Ovary (tissue), 9 donors: ENCODE measurements around the gene METTL26. TPM values are rescaled to one million over a fixed set of nuclear protein-coding genes. Genes with fewer than 3 reads are reported as not detected.

Source experiments
- DNase-seq, 5 donors: peaks; one replicate each; pipeline ENCODE4 v3.0.0-alpha.2; 2019 to 2020
- H3K27ac ChIP-seq, 2 donors: fragments of 200-600 bp; one replicate each; pipeline versions ENCODE4 v1.5.1 to v1.8.0; 2019 to 2022
- H3K27me3 ChIP-seq: fragments of 200-600 bp; one replicate; pipeline ENCODE4 v1.8.0; 2022
- H3K36me3 ChIP-seq: fragments of 200-600 bp; sonication (generic); one replicate; pipeline ENCODE4 v1.5.1; 2019
- H3K4me1 ChIP-seq: one replicate; pipeline ENCODE4 v1.8.1; 2013; ENCODE audit warnings: mild to moderate bottlenecking, moderate library complexity; ENCODE audit not compliant: insufficient read depth
- H3K4me3 ChIP-seq: fragments of 200-600 bp; sonication (generic); one replicate; pipeline ENCODE4 v1.5.1; 2017
- H3K9me3 ChIP-seq, 2 donors: fragments of 200-600 bp in 1 of 2; sonication (generic) in 1 of 2; one replicate each; pipeline versions ENCODE4 v1.5.1 to v1.8.1; 2013 to 2019; ENCODE audit warnings: mild to moderate bottlenecking in 1 of 2, moderate library complexity in 1 of 2
- EP300 ChIP-seq: sonication (generic); formaldehyde crosslinking; IDR thresholded peaks from one replicate; pipeline ENCODE4 v1.6.1; 2017; ENCODE audit warnings: antibody characterized with exemption
- POLR2A ChIP-seq: fragments of 450-650 bp; IDR thresholded peaks from one replicate; pipeline ENCODE4 v1.6.1; 2017; ENCODE audit warnings: antibody characterized with exemption, mild to moderate bottlenecking, moderate library complexity
- WGBS, 3 donors: extraction: QIAGEN DNeasy Blood & Tissue Kit in 1 of 3; methylation state at CpG; one replicate each; pipeline versions ENCODE4 v1.1.5 to v1.1.7; 2013 to 2017; 5-methylcytosine and 5-hydroxymethylcytosine counted together
- intact Hi-C, 4 donors: fragments of 100-400 bp; cut with DNase I; formaldehyde crosslinking; loops; one replicate each; pipeline versions ENCODE4 v1.11.0 to v1.15.1; 2022 to 2023
- polyA plus RNA-seq, 2 donors: library from polyadenylated mRNA; stranded (reverse); fragments of 200-250 nt in 1 of 2; fragments of 350-450 nt in 1 of 2; fragmentation: Illumina TruSeq in 1 of 2; extraction: RNeasy Lipid Tissue Mini Kit (QIAGEN cat#74804) in 1 of 2; gene quantifications; one replicate each; pipeline ENCODE4 v1.2.3, GENCODE V29; 2013 to 2014
- total RNA-seq, 7 donors: library from RNA; depleted of rRNA in 2 of 7; stranded (reverse); fragments of >200 nt in 2 of 7; fragmentation: NEBNext Ultra II Directional in 3 of 7; extraction: Animal tissue kit (Norgen Biotek cat#: 25700) in 3 of 7; gene quantifications; one replicate each; pipeline versions ENCODE4 v1.1.0 to v1.2.4, GENCODE V29; 2016 to 2023
- TF ChIP-seq, protein P1 (sequence below), 3 donors: fragments of 450-650 bp in 2 of 3; fragments of 200-600 bp in 1 of 3; IDR thresholded peaks; one replicate each; pipeline versions ENCODE4 v1.5.1 to v1.8.0; 2016 to 2022; ENCODE audit warnings: antibody characterized with exemption in 3 of 3, mild to moderate bottlenecking in 1 of 3
- donor health status: DM: no; HTN: no; CAD: no; lungs with moderate emphysema.
- donor health status: DM: no; HTN: no; CAD: no.
- donor health status: Bipolar disorder and iron deficiency.
- donor health status: DM: yes; HTN: yes; CAD: no.
- donor health status: DM: no; HTN: no; CAD: no.
- donor health status: DM: yes; HTN: yes; CAD: no.

The METTL26 gene
- total and polyA plus RNA-seq, 9 donors: 12.2 to 139 (median 75.9) TPM

DNA sequence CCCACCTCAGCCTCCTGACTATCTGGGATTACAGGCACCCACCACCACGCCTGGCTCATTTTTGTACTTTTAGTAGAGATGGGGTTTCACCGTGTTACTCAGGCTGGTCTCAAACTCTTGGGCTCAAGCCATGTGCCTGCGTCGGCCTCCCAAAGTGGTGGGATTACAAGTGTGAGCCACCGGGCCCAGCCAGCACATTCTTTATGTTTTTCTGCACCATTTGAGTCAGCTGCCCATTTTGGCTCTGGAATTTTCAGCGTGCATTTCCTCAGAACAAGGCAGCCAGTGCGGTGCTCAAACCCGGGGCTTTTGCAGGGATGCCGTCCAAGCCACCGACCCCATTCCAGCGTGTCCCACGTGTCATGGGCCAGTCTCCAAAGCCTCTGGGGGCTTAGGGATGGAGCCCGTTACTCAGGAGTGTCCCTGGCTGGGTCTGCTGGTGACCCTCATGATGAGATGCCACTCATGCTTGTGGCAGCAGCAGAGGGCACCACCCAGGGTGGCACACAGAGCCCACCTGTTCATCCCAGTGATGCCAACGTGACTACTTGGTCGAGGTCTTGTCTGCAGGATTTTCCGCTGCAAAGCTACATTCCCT is 50.0 kb downstream of the METTL26 start:
- WGBS, 3 donors: 18 to 26% (median 23%) methylated on average over 16 of the region's 16 CpGs
- intact Hi-C loops: loop anchor here in 1 of 4 donors (5.0 kb wide), 1 partner anchor 71 kb away; no protein-coding TSS in a partner anchor
- Histone ChIP-seq H3K36me3 (no peaks in the 10 kb centered on the region), H3K27ac (no peak overlapping the region), H3K4me1 (peaks cover 12% of the 10 kb centered on the region), H3K27me3 (no peaks in the 10 kb centered on the region), H3K4me3 (no peak overlapping the region), H3K9me3 (no peaks in the 10 kb centered on the region)
- TF ChIP-seq, protein P1, sequence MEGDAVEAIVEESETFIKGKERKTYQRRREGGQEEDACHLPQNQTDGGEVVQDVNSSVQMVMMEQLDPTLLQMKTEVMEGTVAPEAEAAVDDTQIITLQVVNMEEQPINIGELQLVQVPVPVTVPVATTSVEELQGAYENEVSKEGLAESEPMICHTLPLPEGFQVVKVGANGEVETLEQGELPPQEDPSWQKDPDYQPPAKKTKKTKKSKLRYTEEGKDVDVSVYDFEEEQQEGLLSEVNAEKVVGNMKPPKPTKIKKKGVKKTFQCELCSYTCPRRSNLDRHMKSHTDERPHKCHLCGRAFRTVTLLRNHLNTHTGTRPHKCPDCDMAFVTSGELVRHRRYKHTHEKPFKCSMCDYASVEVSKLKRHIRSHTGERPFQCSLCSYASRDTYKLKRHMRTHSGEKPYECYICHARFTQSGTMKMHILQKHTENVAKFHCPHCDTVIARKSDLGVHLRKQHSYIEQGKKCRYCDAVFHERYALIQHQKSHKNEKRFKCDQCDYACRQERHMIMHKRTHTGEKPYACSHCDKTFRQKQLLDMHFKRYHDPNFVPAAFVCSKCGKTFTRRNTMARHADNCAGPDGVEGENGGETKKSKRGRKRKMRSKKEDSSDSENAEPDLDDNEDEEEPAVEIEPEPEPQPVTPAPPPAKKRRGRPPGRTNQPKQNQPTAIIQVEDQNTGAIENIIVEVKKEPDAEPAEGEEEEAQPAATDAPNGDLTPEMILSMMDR (IDR thresholded peaks at IDR 0.05): no peak
- TF ChIP-seq POLR2A (no peak), EP300 (no peak)
- peak in 2 of 5 donors; percentile 31 to 42 for DNase-seq

DNA sequence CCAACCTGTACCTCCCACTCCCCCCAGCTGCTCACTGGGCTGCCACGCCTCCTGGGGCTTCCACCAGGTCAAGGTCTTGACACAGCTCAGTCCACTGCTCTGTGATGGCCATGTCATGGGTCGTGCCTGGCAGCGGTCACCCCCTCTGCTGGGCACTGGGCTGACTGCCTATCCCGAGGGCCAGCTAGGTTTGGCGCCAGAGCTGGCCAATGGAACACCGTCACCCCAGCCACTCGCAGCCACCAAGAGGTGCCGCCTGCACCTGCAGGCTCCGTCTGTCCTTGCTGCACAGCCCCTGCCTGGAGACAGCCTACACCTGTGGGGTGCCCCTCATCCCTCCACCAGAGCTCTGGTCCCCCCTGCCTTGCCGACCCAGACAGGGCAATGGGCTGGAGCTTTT is 50.8 kb downstream of the METTL26 start:
- WGBS, 3 donors: 6 to 17% (median 15%) methylated on average over 9 to 10 of the region's 10 CpGs
- no peaks in the 10 kb centered on the region for H3K27me3 ChIP-seq
- DNase-seq: peak in 4 of 5 donors; percentile 30 to 48 (median 38)
- intact Hi-C loops: loop anchor here in 1 of 4 donors (5.0 kb wide), 1 partner anchor 72 kb away; no protein-coding TSS in a partner anchor
- no peak overlapping the region for H3K27ac ChIP-seq
- no peak for TF ChIP-seq EP300
- TF ChIP-seq POLR2A: no peak
- TF ChIP-seq, protein P1 (IDR thresholded peaks at IDR 0.05): no peak
- no peak overlapping the region for H3K4me3 ChIP-seq
- H3K4me1 ChIP-seq: peaks cover 6% of the 10 kb centered on the region
- H3K36me3 ChIP-seq: no peaks in the 10 kb centered on the region
- no peaks in the 10 kb centered on the region for H3K9me3 ChIP-seq

Other genes with a start within 250 kb of the METTL26 start
- gene NME4, start 239.1 kb downstream of the METTL26 start, total RNA-seq: 100 to 1,000 TPM in 3 of 7 donors, 10 to 100 TPM in 4; 48.8 to 133 (median 93.4) TPM
- gene NME4, start 239.1 kb downstream of the METTL26 start, polyA plus RNA-seq: 100 to 1,000 TPM in 1 of 2 donors, 10 to 100 TPM in 1; 72.9 to 117 TPM
- 10 to 100 TPM; 10.2 to 23.7 (median 15.1) TPM for gene DECR2, start 234.4 kb downstream of the METTL26 start, total RNA-seq
- 10 to 100 TPM in 1 of 2 donors, 1 to 10 TPM in 1; 2.1 to 13.0 TPM for gene DECR2, start 234.4 kb downstream of the METTL26 start, polyA plus RNA-seq
- 10 to 100 TPM; 35.9 to 58.1 (median 38.1) TPM for gene RAB11FIP3, start 210.7 kb downstream of the METTL26 start, total RNA-seq
- 10 to 100 TPM; 18.0 to 40.1 TPM for gene RAB11FIP3, start 210.7 kb downstream of the METTL26 start, polyA plus RNA-seq
- gene CAPN15, start 108.6 kb downstream of the METTL26 start, total RNA-seq: 10 to 100 TPM; 16.9 to 38.9 (median 30.5) TPM
- gene CAPN15, start 108.6 kb downstream of the METTL26 start, polyA plus RNA-seq: 10 to 100 TPM in 1 of 2 donors, 1 to 10 TPM in 1; 1.6 to 19.4 TPM
- gene PRR35, start 75.9 kb downstream of the METTL26 start, total RNA-seq: not detected
- gene PRR35, start 75.9 kb downstream of the METTL26 start, polyA plus RNA-seq: not detected
- gene NHLRC4, start 69.3 kb downstream of the METTL26 start, total RNA-seq: 10 to 100 TPM in 1 of 7 donors, 1 to 10 TPM in 6; 3.2 to 15.4 (median 5.0) TPM
- gene NHLRC4, start 69.3 kb downstream of the METTL26 start, polyA plus RNA-seq: 1 to 10 TPM in 1 of 2 donors, under 1 TPM in 1; 0.53 to 5.9 TPM
- gene PIGQ, start 66.3 kb downstream of the METTL26 start, total RNA-seq: 10 to 100 TPM; 24.1 to 47.7 (median 39.8) TPM
- 10 to 100 TPM in 1 of 2 donors, 1 to 10 TPM in 1; 4.3 to 36.3 TPM for gene PIGQ, start 66.3 kb downstream of the METTL26 start, polyA plus RNA-seq
- gene RAB40C, start 46.2 kb downstream of the METTL26 start, total RNA-seq: 10 to 100 TPM; 11.7 to 24.1 (median 21.4) TPM
- 10 to 100 TPM in 1 of 2 donors, 1 to 10 TPM in 1; 1.9 to 21.0 TPM for gene RAB40C, start 46.2 kb downstream of the METTL26 start, polyA plus RNA-seq
- gene WFIKKN1, start 5.3 kb downstream of the METTL26 start, total RNA-seq: 1 to 10 TPM in 5 of 7 donors, under 1 TPM in 2; 0.57 to 2.6 (median 1.3) TPM
- gene WFIKKN1, start 5.3 kb downstream of the METTL26 start, polyA plus RNA-seq: under 1 TPM; 0.10 to 0.59 TPM
- 10 to 100 TPM; 21.5 to 42.3 (median 31.3) TPM for gene MCRIP2, start 5.5 kb upstream of the METTL26 start, total RNA-seq
- gene MCRIP2, start 5.5 kb upstream of the METTL26 start, polyA plus RNA-seq: 10 to 100 TPM in 1 of 2 donors, under 1 TPM in 1; 0.98 to 22.9 TPM
- 10 to 100 TPM; 22.4 to 58.2 (median 45.1) TPM for gene WDR90, start 13.1 kb upstream of the METTL26 start, total RNA-seq
- gene WDR90, start 13.1 kb upstream of the METTL26 start, polyA plus RNA-seq: 10 to 100 TPM in 1 of 2 donors, 1 to 10 TPM in 1; 1.4 to 34.9 TPM
- gene RHOT2, start 31.8 kb upstream of the METTL26 start, total RNA-seq: 100 to 1,000 TPM in 1 of 7 donors, 10 to 100 TPM in 6; 44.6 to 100 (median 80.6) TPM
- 10 to 100 TPM; 11.6 to 96.6 TPM for gene RHOT2, start 31.8 kb upstream of the METTL26 start, polyA plus RNA-seq
- 1 to 10 TPM in 6 of 7 donors, under 1 TPM in 1; 0.50 to 4.3 (median 1.4) TPM for gene RHBDL1, start 39.4 kb upstream of the METTL26 start, total RNA-seq
- gene RHBDL1, start 39.4 kb upstream of the METTL26 start, polyA plus RNA-seq: under 1 TPM in 1 of 2 donors, not detected in 1; 0.80 TPM
- 100 to 1,000 TPM in 4 of 7 donors, 10 to 100 TPM in 3; 72.3 to 115 (median 102) TPM for gene STUB1, start 44.1 kb upstream of the METTL26 start, total RNA-seq
- 100 to 1,000 TPM in 1 of 2 donors, 10 to 100 TPM in 1; 20.1 to 107 TPM for gene STUB1, start 44.1 kb upstream of the METTL26 start, polyA plus RNA-seq
- gene JMJD8, start 48.0 kb upstream of the METTL26 start, total RNA-seq: 10 to 100 TPM; 36.6 to 73.9 (median 64.0) TPM
- 10 to 100 TPM; 10.2 to 53.8 TPM for gene JMJD8, start 48.0 kb upstream of the METTL26 start, polyA plus RNA-seq
- 10 to 100 TPM in 6 of 7 donors, 1 to 10 TPM in 1; 8.4 to 17.3 (median 13.4) TPM for gene WDR24, start 54.1 kb upstream of the METTL26 start, total RNA-seq
- 10 to 100 TPM in 1 of 2 donors, under 1 TPM in 1; 0.42 to 10.3 TPM for gene WDR24, start 54.1 kb upstream of the METTL26 start, polyA plus RNA-seq
- gene FBXL16, start 69.5 kb upstream of the METTL26 start, total RNA-seq: 1 to 10 TPM in 4 of 7 donors, under 1 TPM in 2, not detected in 1; 0.48 to 2.5 (median 1.4) TPM
- gene FBXL16, start 69.5 kb upstream of the METTL26 start, polyA plus RNA-seq: under 1 TPM; 0.22 to 0.25 TPM
- gene METRN, start 78.8 kb upstream of the METTL26 start, total RNA-seq: 10 to 100 TPM in 5 of 7 donors, 1 to 10 TPM in 2; 4.0 to 57.1 (median 15.7) TPM
- 1 to 10 TPM in 1 of 2 donors, under 1 TPM in 1; 0.40 to 5.6 TPM for gene METRN, start 78.8 kb upstream of the METTL26 start, polyA plus RNA-seq
- gene ANTKMT, start 84.8 kb upstream of the METTL26 start, total RNA-seq: 10 to 100 TPM; 15.9 to 43.9 (median 26.0) TPM
- gene ANTKMT, start 84.8 kb upstream of the METTL26 start, polyA plus RNA-seq: 10 to 100 TPM in 1 of 2 donors, not detected in 1; 13.2 TPM
- 10 to 100 TPM in 1 of 7 donors, 1 to 10 TPM in 4, under 1 TPM in 1, not detected in 1; 0.40 to 44.3 (median 4.7) TPM for gene CCDC78, start 90.1 kb upstream of the METTL26 start, total RNA-seq
- gene CCDC78, start 90.1 kb upstream of the METTL26 start, polyA plus RNA-seq: under 1 TPM in 1 of 2 donors, not detected in 1; 0.41 TPM
- 10 to 100 TPM in 1 of 7 donors, 1 to 10 TPM in 6; 2.6 to 25.7 (median 3.6) TPM for gene HAGHL, start 90.8 kb upstream of the METTL26 start, total RNA-seq
- gene HAGHL, start 90.8 kb upstream of the METTL26 start, polyA plus RNA-seq: 1 to 10 TPM in 1 of 2 donors, not detected in 1; 2.6 TPM
- gene CIAO3, start 104.7 kb upstream of the METTL26 start, total RNA-seq: 10 to 100 TPM; 20.8 to 32.5 (median 22.2) TPM
- gene CIAO3, start 104.7 kb upstream of the METTL26 start, polyA plus RNA-seq: 10 to 100 TPM in 1 of 2 donors, 1 to 10 TPM in 1; 8.5 to 18.0 TPM
- gene MSLN, start 124.4 kb upstream of the METTL26 start, total RNA-seq: 100 to 1,000 TPM in 1 of 7 donors, 10 to 100 TPM in 3, 1 to 10 TPM in 2, under 1 TPM in 1; 0.40 to 314 (median 13.6) TPM
- gene MSLN, start 124.4 kb upstream of the METTL26 start, polyA plus RNA-seq: 1 to 10 TPM; 1.5 to 1.9 TPM
- gene RPUSD1, start 152.1 kb upstream of the METTL26 start, total RNA-seq: 10 to 100 TPM; 11.1 to 18.6 (median 16.1) TPM
- 10 to 100 TPM in 1 of 2 donors, not detected in 1; 13.1 TPM for gene RPUSD1, start 152.1 kb upstream of the METTL26 start, polyA plus RNA-seq
- 10 to 100 TPM in 6 of 7 donors, 1 to 10 TPM in 1; 8.5 to 25.5 (median 18.7) TPM for gene CHTF18, start 152.3 kb upstream of the METTL26 start, total RNA-seq
- gene CHTF18, start 152.3 kb upstream of the METTL26 start, polyA plus RNA-seq: 10 to 100 TPM in 1 of 2 donors, under 1 TPM in 1; 0.32 to 21.7 TPM
- not detected for gene GNG13, start 164.4 kb upstream of the METTL26 start, total RNA-seq
- not detected for gene GNG13, start 164.4 kb upstream of the METTL26 start, polyA plus RNA-seq